ENCODE data around the gene SLC27A6.

The SLC27A6 gene

DNA sequence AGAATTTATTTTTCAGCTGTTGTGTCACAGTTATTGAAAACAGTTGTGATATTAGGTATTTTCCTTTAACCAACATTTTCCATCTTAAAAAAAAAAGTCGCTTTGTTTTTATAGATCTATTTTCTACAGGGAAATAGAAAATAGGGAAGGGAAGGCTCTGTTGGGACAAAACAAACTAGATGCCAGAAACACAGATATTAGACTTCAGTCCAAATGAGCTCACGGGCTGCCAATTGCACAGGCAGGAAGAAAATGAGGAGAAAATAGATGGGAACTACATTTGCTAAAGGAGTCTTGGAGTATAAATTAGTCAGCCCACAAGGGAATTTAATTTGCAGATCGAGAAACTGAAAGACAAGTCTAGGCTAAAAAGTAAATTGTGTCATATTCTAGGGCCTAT lies 107.8 kb downstream of the SLC27A6 start:
- DNase-seq, result no peak

- no peak for DNase-seq
These were observed 109.6 kb downstream of the SLC27A6 start for GRCh38 chr5:129074903-129075302.

DNA sequence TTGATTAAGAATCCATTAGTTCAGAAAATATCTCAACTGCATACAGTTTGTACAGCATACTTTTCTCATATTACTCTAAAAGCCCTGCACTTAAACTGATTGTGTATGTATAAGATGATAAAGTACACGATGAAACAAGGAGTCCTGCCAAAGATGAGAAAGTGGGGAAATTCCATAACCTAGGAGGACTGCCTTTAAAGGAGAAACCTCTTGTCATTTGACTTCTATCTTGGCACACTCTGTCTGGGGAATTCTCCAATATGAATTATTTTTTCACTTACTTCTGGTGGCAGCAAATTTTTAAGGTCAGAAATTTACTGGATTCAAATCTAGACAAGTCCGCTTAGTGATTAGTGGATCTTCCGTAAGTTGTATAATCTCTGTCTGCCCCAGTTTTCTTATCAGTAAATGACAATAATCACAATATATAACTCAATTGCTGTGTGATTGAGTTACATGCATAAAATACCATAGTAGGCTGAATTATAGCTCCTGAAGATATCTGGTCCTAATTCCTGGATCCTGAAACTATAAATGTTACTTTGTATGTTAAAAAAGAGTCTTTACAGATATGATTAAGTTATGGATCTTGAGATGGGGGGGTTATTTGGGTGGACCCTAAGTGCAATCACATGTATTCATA lies 112.3 kb downstream of the SLC27A6 start:
- DNase-seq, result no peak

DNA sequence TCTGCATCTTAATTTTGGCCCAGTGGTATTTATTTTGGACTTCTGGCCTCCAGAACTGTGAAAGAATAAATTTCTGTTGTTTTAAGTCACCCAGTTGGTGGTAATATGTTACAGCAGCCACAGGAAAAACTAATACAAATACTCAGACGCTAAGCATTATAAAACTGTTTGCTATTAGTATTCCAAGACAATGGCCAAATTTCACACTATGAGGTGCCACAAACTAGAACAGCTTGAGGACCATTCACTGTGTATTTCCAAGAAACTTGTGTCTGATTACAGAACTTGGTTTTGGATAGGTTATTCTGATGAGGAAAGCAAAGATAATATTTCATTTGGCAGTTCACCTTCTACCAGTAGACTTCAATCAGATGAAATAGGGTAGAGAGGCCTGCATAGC lies 113.0 kb downstream of the SLC27A6 start:
- DNase-seq, result no peak

- no peak for DNase-seq
These were observed 113.4 kb downstream of the SLC27A6 start for GRCh38 chr5:129078660-129079059.

- no peak for DNase-seq
These were observed 114.2 kb downstream of the SLC27A6 start for GRCh38 chr5:129079496-129079895.

- DNase-seq, result no peak
These were observed 115.5 kb downstream of the SLC27A6 start for GRCh38 chr5:129080766-129081165.

GRCh38 chr5:129082225-129083136 lies 117.2 kb downstream of the SLC27A6 start:
- DNase-seq, result peak; percentile 88
